GM18868 (cell line): ENCODE measurements around the gene OR5AK2.
"Not testable (repeated sequence)": the region's sequence is repeated elsewhere in the genome, so short reads cannot be mapped to it uniquely, and the experiment has no call there.

Experiments used
- ATAC-seq: cut with Tn5 transposase; IDR thresholded peaks from one replicate; pipeline ENCODE4 v1.9.1; 2021; ENCODE audit warnings: mild to moderate bottlenecking, moderate library complexity; ENCODE audit not compliant: unreplicated experiment

Gene OR5AK2, protein sequence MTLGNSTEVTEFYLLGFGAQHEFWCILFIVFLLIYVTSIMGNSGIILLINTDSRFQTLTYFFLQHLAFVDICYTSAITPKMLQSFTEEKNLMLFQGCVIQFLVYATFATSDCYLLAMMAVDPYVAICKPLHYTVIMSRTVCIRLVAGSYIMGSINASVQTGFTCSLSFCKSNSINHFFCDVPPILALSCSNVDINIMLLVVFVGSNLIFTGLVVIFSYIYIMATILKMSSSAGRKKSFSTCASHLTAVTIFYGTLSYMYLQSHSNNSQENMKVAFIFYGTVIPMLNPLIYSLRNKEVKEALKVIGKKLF

DNA sequence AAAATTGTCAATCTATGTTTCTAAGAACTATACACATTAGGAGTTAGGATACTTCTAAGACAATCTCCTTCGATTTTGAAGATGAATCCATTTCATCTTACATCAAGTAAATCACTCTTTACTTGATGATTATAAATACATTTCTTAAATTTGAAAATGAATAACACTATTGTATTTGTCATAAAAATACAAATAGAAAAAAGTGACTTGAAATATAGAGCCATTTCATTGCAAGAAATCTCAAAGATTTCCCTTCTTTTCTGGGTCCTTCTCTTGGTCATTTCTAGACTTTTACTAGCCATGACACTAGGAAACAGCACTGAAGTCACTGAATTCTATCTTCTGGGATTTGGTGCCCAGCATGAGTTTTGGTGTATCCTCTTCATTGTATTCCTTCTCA lies at the start of gene OR5AK2:
TSS of gene OR5AK2 (plus strand) at position 301 of the 400 bp plus-strand sequence. CDS start at position 301, 0 bp downstream.
- no peak for ATAC-seq

DNA sequence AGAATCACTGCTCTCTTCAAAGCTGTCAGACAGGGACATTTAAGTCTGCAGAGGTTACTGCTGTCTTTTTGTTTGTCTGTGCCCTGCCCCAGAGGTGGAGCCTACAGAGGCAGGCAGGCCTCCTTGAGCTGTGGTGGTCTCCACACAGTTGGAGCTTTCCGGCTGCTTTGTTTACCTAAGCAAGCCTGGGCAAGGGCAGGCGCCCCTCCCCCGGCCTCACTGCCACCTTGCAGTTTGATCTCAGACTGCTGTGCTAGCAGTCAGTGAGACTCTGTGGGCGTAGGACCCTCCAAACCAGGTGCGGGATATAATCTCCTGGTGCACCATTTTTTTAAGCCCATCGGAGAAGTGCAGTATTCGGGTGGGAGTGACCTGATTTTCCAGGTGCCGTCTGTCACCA lies 43.2 kb upstream of the OR5AK2 start:
- ATAC-seq, result not testable (repeated sequence)

DNA sequence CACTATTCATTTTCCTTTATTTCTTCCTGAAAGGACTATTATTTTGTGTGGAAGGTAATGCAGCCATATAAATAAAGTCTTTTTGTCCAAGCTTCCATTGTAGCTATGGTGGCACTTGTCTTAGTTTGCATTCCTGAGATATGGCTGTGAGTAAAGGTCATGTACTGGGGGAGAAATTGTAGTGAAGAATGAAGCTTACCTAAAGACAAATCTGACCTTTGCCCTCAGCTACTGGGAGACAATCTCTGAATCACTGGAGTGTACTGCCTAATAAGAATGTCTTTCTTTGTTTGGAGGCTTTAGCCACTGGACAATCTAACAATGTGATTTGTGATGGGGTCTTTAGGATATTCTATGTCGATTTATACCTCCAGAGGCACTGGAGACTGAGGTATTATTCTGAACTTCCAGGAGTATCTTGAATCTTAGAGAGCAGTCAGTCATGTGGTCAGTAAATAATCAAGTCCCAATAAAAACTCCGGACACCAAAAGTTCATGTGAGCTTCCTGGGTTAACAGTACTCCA lies 39.7 kb upstream of the OR5AK2 start:
- no peak for ATAC-seq

DNA sequence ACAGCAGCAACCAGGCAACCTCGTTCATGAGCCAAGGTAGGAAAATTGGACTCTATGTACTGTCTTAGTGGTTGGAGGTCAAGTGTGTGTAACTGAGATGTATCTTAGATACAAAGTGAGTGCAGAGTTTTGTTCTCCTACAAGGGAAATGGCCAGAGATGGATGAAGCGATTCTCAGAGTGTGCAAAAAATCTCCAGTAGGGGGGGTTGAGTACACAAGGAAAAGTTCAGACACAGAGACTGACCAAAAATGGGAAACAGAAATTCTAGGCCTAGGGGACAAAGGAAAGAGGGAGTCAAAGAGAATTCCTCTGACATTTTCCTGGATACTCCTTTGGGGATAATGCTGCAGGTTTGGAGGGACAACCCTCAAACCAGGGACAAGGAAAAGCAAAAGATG lies 38.2 kb upstream of the OR5AK2 start:
- ATAC-seq, result no peak

DNA sequence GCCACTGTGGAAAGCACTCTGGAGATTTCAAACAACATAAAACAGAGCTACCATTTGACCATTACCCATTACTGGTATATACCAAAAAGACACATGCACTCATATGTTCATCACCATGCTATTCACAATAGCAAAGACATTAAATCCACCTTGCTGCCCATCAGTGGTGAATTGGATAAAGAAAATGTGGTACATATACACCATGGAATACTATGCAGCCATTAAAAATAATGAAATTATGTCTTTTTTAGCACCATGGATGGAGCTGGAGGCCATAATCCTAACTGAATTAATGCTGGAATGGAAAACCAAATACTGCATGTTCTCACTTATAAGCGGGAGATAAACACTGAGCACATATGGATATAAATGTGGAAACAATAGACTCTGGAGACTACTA lies 34.8 kb upstream of the OR5AK2 start:
- not testable (repeated sequence) for ATAC-seq

DNA sequence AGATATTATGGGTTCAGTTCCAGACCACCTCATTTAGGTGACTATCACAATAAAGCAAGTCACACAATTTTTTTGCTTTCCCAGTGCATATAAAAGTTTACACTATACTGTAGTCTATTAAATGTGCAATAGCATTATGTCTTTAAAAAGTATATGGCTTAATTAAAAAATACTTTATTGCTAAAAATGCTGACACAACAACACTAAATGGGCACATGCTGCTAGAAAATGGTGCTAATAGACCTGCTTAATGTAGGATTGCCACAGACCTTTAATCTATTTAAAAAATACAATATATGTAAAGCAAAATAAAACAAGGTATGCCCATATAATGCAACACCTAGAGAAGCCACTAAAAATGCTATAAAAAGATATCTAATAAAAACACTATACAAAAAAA lies 27.1 kb upstream of the OR5AK2 start:
- ATAC-seq, result no peak

DNA sequence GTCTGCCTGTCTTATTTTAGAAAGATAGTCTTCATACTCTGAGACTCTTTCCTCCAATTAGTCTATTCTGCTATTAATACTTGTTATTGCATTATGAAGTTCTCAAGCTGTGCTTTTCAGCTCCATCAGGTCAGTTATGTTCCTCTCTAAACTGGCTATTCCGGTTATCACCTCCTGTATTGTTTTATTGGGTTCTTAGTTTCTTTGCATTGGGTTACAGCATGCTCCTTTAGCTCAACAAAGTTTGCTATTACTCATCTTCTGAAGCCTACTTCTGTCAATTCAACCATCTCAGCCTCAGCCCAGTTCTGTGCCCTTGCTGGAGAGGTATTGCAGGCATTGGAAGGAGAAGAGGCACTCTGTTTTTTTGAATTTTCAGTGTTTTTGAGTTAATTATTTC lies 21.0 kb upstream of the OR5AK2 start:
- ATAC-seq, result no peak

DNA sequence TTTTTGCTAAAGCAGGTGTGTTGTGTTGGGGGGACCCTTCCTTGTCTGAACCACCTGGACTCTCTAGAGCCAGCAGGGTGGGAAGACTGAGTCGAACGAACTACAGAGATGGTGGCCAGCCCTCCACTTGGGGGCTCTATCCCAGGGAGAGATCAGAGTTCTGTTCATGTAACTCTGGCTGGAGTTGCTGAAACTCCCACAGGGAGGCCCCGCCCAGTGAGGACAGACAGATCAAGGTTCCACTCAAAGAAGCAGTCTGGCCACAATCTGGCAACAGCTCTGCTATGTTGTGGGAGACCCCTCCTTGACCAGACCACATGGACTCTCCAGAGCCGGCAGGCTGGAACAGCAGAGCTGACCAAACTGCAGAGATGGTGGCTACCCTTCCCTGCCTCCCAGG lies 20.2 kb upstream of the OR5AK2 start:
- ATAC-seq, result no peak

DNA sequence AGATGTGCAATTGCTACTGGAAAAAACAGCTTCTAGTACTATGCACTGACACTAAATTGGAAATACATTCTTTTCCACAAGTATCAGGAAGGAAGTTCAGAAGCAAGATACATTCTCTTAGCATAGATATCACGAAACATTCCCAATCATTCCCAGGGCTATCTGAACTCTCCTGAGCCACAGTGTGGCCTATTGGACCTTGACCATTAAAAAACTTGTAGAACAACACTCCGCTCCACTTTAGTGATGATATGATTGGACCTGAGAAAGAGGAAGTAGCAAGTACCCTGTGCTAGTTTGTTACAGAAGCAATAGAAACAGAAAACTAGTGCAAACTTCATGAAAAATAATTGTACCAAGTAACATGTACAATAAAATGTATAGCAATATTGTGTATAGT lies 11.4 kb upstream of the OR5AK2 start:
- ATAC-seq, result no peak

DNA sequence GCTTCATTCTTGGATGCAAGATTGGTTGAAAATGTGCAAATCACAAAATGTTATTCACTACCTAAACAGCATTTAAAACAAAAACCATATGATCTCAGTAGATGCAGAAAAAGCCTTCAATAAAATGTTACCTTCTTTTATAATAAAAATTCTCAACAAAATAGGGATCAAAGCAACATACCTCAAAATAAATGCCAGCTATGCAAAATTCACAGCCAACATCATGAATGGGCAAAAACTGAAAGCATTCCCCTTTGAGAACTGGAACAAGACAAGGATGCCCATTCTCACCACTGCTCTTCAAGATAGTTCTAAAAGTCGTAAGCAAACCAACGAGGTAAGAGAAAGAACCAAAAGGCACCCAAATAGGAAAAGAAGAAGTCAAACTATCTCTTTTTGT lies 2.0 kb downstream of the OR5AK2 start:
- no peak for ATAC-seq

DNA sequence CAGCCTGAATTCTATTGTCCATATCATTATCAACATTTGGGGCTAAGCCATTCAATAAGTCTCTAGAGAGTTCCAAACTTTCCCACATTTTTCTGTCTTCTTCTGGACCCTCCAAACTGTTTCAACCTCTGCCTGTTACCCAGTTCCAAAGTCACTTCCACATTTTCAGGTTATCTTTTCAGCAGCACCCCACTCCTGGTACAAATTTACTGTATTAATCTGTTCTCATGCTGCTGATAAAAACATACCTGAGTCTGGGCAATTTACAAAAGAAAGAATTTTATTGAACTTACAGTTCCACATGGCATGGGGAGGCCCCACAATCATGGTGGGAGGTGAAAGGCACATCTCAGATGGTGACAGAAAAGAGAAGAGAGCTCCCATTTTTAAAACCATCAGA lies 5.8 kb downstream of the OR5AK2 start:
- no peak for ATAC-seq

DNA sequence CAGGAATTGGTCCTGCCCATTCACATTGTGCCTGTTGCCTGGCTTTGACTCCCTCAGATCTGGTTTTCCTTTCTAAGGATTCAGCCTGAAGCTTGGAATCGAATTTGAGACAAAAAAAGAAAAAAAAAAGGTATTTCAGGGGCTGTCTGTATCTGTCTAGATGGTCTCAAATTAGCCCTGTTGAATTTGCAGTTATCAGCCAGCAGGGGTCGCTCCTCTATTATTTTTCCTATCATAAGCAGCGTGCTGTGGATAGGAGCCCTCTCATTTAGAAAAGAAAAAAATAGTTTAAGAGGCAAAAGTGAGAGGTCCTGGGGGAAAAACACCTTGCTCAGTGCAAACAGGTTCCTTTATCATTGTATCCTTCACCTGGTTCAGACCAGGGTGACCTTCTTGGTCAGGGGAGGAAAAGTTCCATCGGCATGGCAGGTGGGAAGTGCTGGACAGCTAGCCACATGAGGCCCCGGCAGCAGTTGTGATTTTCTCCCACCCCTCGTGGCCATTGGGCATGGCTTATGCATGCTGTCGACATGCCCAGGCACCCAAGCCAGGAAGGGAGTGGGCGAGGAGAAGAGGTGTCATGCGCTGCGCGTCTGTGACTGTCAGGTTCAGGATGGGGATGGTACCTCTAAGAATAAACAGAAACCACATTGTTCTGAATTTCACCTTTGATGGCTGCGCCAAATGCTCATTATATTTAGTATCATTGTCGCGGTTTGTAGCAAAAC lies 13.1 kb downstream of the OR5AK2 start:
- ATAC-seq, result no peak

DNA sequence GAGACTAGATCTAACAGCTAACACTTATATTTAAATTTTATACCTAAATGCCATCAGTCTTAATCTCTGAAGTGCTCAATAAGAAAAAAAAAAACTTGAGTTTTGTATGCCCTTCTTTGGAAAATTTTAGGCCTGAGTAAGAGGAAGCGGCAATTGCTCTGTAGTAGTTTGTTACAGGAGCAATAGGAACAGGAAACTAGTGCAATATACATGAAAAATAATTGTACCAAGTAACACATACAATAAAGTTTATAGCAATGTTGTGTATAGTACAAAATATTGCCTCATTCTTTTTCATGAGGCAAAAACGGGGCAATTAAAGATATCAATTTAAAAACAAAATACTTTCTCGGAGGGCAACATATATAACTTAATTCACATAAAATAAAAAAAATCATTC lies 19.7 kb downstream of the OR5AK2 start:
- ATAC-seq, result no peak

DNA sequence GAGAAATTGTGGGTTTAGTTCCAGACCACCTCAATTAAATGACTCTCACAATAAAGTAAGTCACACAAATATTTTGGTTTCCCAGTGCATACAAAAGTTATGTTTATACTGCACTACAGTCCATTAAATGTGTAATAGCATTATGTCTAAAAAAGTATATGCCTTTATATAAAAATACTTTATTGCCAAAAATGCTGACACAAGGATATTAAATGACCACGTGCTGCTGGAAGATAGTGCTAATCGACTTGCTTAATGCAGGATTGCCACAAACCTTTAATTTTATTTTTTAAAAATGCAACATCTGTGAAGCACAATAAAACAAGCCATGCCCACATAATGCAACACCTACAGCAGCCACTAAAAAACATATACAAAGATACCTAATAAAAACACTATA lies 27.0 kb downstream of the OR5AK2 start:
- no peak for ATAC-seq

DNA sequence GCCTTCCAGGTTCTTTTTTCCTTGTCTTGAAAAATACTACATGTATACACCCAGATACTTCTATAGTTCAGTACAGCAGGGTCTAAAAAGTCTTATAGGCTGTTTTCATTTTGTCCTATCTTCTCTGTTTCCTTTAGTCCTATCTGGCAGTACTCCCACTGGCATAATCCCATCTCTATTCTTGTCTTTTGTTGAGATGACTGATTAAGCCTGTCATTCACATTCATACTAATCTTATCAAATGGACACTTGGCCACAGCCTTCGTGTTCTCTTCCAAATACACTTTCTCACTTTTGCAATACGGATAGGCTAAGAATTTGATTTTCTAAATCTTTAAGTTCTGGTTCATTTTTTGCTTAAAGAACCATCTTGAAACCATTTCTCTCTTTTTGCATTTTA lies 42.8 kb downstream of the OR5AK2 start:
- no peak for ATAC-seq
